ENCODE results near the gene AKAP1. TPM values are rescaled to one million over a fixed set of nuclear protein-coding genes. Genes with fewer than 3 reads are reported as not detected.
A peak's percentile ranks its signal among the peaks of the same experiment; 100 is the strongest.

AKAP1 gene
- total RNA-seq, 4 donors from 2014 or later: 23.3 to 62.4 (median 32.0) TPM

DNA sequence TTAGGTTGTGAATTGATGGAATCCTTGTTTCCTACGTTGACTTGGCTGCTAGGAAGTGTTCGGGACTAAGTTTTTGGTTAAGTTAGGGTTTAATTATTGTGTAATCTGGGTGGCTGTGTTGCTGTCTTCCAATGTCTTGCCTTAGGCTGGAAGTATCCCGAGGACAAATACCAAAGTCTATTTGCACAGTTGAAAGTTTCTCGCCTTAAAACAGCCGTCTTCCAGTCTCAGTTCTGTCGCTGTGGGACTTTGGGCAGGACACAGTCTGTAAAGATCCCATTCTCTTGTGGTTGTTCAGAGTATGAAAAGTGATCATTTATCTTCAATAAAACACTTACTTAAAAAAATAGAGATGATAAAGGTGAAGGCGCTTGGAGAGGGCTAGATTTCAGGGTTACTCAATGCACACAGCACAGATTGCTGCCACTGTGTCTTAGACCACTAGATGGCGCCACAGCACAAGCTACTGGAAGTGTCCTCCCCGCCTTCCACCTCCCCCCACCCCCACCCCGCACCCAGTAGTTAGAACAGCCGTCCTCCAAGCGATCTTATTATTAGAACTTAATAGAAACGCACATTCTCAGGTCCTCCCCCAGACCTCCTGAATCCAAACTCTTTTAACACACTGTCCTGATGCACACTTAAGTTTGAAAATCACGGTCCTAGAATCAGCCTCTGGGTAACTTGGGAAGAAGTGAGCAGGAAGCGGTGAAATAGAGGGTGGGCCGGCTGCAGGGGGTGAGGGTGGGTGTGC is 45.8 kb downstream of the AKAP1 start:
- peaks cover 0 to 2% (median 0%) of the 10 kb centered on the region in 3 donors for H3K36me3 ChIP-seq
- H3K4me1 ChIP-seq: peaks cover 0 to 3% (median 0%) of the 10 kb centered on the region in 4 donors
- no peaks in the 10 kb centered on the region for H3K9me3 ChIP-seq
- no peak overlapping the region for H3K27ac ChIP-seq
- no peaks in the 10 kb centered on the region for H3K27me3 ChIP-seq
- peak; percentile 77 to 98 for DNase-seq (ENCODE audit: low spot score in 2 of 2)
- TF ChIP-seq, protein P1, sequence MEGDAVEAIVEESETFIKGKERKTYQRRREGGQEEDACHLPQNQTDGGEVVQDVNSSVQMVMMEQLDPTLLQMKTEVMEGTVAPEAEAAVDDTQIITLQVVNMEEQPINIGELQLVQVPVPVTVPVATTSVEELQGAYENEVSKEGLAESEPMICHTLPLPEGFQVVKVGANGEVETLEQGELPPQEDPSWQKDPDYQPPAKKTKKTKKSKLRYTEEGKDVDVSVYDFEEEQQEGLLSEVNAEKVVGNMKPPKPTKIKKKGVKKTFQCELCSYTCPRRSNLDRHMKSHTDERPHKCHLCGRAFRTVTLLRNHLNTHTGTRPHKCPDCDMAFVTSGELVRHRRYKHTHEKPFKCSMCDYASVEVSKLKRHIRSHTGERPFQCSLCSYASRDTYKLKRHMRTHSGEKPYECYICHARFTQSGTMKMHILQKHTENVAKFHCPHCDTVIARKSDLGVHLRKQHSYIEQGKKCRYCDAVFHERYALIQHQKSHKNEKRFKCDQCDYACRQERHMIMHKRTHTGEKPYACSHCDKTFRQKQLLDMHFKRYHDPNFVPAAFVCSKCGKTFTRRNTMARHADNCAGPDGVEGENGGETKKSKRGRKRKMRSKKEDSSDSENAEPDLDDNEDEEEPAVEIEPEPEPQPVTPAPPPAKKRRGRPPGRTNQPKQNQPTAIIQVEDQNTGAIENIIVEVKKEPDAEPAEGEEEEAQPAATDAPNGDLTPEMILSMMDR (IDR thresholded peaks at IDR 0.05): peak; percentile 46 to 93 (median 87)
- TF ChIP-seq POLR2A (IDR thresholded peaks at IDR 0.05): no peak
- no peak for TF ChIP-seq EP300 (IDR thresholded peaks at IDR 0.05)
- no peak overlapping the region for H3K4me3 ChIP-seq
- 22 to 26% methylated on average over 16 of the region's 16 CpGs for WGBS, 2 donors

DNA sequence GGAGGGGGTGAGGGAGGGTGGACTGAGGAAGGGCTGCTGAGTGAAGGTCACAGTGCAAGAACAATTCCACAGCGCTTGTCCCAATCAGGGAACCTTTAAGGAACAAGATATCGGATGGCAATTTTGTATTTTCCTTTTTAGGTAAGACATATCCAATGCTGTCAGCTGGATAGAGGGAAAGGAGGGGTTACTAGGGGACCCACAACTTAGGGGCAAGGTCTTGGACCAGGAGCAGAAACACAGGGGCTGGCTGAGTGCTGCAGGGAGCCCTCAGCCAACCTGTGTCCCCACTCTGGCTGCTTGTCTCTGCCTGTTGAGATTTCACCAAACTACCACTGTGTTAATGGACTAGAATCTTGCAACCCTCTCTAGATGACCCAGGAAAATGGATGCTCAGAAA is 47.6 kb downstream of the AKAP1 start:
- Histone ChIP-seq H3K36me3 (no peaks in the 10 kb centered on the region), H3K27ac (no peak overlapping the region), H3K4me1 (peaks cover 0 to 8% (median 0%) of the 10 kb centered on the region in 4 donors), H3K4me3 (no peak overlapping the region), H3K9me3 (no peaks in the 10 kb centered on the region), H3K27me3 (no peaks in the 10 kb centered on the region)
- no peak for DNase-seq (ENCODE audit: low spot score in 2 of 2)
- 70 to 86% methylated on average over 2 of the region's 2 CpGs for WGBS, 2 donors
- TF ChIP-seq POLR2A (IDR thresholded peaks at IDR 0.05): no peak
- TF ChIP-seq, protein P1 (IDR thresholded peaks at IDR 0.05): no peak
- no peak for TF ChIP-seq EP300 (IDR thresholded peaks at IDR 0.05)

DNA sequence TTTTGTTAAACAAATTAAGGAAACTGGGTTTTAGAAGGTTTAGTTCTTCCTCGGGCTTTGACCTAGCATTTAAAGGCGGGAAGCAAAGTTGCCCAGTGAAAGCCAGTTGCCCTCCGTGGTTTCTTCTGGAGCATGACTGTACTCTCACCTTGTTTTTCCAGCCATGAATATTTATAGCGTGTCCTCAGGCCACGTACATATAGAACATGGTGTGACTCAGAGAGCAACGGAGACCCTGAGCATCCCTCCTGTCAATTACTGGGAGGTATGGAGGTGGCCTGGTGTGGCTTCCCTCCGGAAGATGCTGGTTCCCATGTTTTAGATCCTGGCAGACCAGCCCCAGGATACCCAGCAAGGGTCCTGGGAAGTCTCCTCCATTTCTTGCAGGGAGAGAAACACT is 48.4 kb downstream of the AKAP1 start:
- H3K9me3 ChIP-seq: no peaks in the 10 kb centered on the region
- H3K36me3 ChIP-seq: no peaks in the 10 kb centered on the region
- H3K4me1 ChIP-seq: peaks cover 0 to 8% (median 0%) of the 10 kb centered on the region in 4 donors
- DNase-seq (ENCODE audit: low spot score in 2 of 2): no peak
- 66 to 75% methylated on average over 7 of the region's 7 CpGs for WGBS, 2 donors
- H3K4me3 ChIP-seq: no peak overlapping the region
- no peaks in the 10 kb centered on the region for H3K27me3 ChIP-seq
- H3K27ac ChIP-seq: no peak overlapping the region
- TF ChIP-seq POLR2A (IDR thresholded peaks at IDR 0.05): no peak
- TF ChIP-seq, protein P1 (IDR thresholded peaks at IDR 0.05): no peak
- TF ChIP-seq EP300 (IDR thresholded peaks at IDR 0.05): no peak

DNA sequence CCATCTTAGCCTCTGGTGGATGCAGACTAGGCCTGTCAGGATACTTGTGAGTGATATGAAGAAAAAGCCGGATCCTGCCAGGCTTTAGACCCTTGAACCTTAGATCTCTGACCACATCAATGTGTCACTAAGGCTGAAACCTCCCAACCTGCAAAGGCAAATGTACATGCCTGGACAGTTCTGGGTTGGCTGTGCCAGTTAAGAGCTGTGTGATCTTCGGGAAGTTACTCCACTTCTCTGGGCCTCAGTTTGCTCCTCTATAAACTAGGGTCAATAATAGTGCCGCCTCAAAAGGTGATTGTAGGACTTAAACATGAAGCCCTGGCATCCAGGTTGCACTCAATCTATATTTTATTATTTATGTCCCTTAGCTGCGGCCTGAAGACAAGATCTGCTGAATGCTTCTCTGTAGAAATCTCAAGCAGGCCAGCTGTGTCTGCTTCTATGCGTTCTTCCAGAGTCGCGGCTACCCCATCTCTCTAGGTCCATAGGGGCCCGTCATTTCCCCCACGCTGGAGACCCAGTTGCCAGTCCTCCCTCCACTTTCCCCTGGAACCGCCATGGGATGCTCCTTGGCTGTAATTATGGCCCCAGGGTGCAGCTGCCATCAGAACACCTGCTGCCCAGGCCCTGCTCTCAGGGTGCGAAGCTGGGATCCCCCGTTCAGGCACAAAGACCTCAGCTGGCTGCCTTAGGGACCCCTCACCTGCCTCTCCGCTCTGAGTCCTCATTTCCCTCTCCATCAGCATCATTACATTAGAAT is 50.2 kb downstream of the AKAP1 start:
- no peaks in the 10 kb centered on the region for H3K36me3 ChIP-seq
- 86 to 89% methylated on average over 13 of the region's 13 CpGs for WGBS, 2 donors
- DNase-seq (ENCODE audit: low spot score in 2 of 2): no peak
- H3K9me3 ChIP-seq: no peaks in the 10 kb centered on the region
- no peak overlapping the region for H3K4me3 ChIP-seq
- TF ChIP-seq EP300 (IDR thresholded peaks at IDR 0.05) (no peak), POLR2A (IDR thresholded peaks at IDR 0.05) (no peak)
- TF ChIP-seq, protein P1 (IDR thresholded peaks at IDR 0.05): no peak
- no peaks in the 10 kb centered on the region for H3K27me3 ChIP-seq
- H3K27ac ChIP-seq: no peak overlapping the region
- peaks cover 0 to 8% (median 0%) of the 10 kb centered on the region in 4 donors for H3K4me1 ChIP-seq

DNA sequence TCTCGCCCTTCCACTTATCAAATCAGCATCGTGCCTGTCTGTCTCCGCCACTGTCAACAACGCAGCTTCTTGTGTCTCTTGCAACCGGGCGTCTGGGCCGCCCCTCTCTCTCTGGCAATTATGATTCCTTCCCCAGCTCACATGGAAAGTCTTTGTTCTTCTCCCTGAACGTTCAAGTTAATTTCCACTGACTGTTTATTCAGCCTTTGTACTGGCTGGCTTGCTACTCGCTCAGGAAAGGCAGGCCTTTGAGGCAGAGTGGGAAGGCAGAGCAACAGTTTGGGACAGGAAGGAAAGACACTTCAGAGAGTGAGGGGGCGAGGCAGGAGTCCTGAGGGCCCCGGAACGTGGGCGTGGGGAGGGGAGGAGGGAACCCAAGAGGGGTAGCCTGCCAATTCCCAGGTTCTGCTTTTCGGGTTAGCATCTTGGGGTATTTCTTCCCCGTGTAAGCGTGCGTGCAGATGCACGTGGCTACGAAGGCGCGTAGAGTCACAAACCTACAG is 50.8 kb downstream of the AKAP1 start:
- no peak overlapping the region for H3K4me3 ChIP-seq
- H3K27me3 ChIP-seq: no peaks in the 10 kb centered on the region
- 17% methylated on average over 21 of the region's 21 CpGs for WGBS, 2 donors
- no peaks in the 10 kb centered on the region for H3K36me3 ChIP-seq
- no peaks in the 10 kb centered on the region for H3K9me3 ChIP-seq
- no peak for DNase-seq (ENCODE audit: low spot score in 2 of 2)
- H3K27ac ChIP-seq: no peak overlapping the region
- H3K4me1 ChIP-seq: peaks cover 0 to 8% (median 0%) of the 10 kb centered on the region in 4 donors
- TF ChIP-seq, protein P1 (IDR thresholded peaks at IDR 0.05): no peak
- TF ChIP-seq EP300 (IDR thresholded peaks at IDR 0.05) (no peak), POLR2A (IDR thresholded peaks at IDR 0.05) (no peak)
